Activated CD4-positive, alpha-beta T cell treated with anti-CD3 and anti-CD28 coated beads, Interleukin-2, amount 10 ng/mL, durations not matched to agents 24 days and 14 days (primary cell): ENCODE measurements around the gene GPR45. TPM values are rescaled to one million over a fixed set of nuclear protein-coding genes. Genes with fewer than 3 reads are reported as not detected.

Experiments used
- DNase-seq: peaks from one replicate; pipeline ENCODE4 v3.0.0; 2022
- H3K27ac Mint-ChIP-seq: one replicate; pipeline ENCODE4 v1.8.0; 2022; ENCODE audit warnings: mild to moderate bottlenecking, mixed read lengths
- H3K27me3 Mint-ChIP-seq: one replicate; pipeline ENCODE4 v1.8.0; 2022; ENCODE audit warnings: mixed read lengths
- H3K36me3 Mint-ChIP-seq: one replicate; pipeline ENCODE4 v1.8.0; 2022; ENCODE audit warnings: low read depth, mild to moderate bottlenecking, mixed read lengths
- H3K4me1 Mint-ChIP-seq: one replicate; pipeline ENCODE4 v1.8.0; 2021; ENCODE audit warnings: mixed read lengths
- H3K4me3 Mint-ChIP-seq: one replicate; pipeline ENCODE4 v1.8.0; 2022; ENCODE audit warnings: mild to moderate bottlenecking, moderate library complexity, mixed read lengths
- H3K9me3 Mint-ChIP-seq: one replicate; pipeline ENCODE4 v1.8.0; 2021; ENCODE audit warnings: mixed read lengths
- intact Hi-C: fragments of 100-400 bp; cut with micrococcal nuclease; formaldehyde crosslinking; loops from one replicate; pipeline ENCODE4 v1.15.1; 2023
- total RNA-seq: library from RNA; stranded (reverse); gene quantifications from 2 replicates; pipeline ENCODE4 v1.2.3, GENCODE V29; 2022

Gene GPR45
- total RNA-seq, 1 donor from 2014 or later, result not detected

DNA sequence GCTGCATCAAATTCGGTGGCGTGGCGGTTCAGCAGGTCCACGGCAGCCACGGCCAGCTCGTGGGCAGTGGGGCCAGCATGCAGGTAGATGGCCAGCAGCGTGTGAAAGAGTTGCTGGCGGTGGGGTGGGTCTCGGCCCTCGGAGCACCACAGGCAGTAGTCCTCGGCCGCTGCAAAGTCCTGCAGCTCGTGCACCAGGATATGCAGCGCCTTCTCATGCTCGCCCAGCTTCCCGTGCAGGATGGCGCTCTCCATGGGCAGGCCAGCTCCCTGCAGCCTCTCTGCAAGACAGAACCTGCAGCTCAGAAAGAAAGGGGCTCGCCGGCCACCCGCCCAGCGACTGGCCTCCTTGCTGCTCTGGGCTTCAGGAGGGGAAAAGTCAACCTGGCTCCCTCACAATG is 27.9 kb downstream of the GPR45 start:
- no peaks in the 10 kb centered on the region for H3K9me3 Mint-ChIP-seq
- no peak for DNase-seq
- no peak overlapping the region for H3K27ac Mint-ChIP-seq
- H3K27me3 Mint-ChIP-seq, result no peaks in the 10 kb centered on the region
- peaks cover 41% of the 10 kb centered on the region for H3K36me3 Mint-ChIP-seq
- no peaks in the 10 kb centered on the region for H3K4me1 Mint-ChIP-seq
- H3K4me3 Mint-ChIP-seq, result no peak overlapping the region
- intact Hi-C loops, result no loop called here

DNA sequence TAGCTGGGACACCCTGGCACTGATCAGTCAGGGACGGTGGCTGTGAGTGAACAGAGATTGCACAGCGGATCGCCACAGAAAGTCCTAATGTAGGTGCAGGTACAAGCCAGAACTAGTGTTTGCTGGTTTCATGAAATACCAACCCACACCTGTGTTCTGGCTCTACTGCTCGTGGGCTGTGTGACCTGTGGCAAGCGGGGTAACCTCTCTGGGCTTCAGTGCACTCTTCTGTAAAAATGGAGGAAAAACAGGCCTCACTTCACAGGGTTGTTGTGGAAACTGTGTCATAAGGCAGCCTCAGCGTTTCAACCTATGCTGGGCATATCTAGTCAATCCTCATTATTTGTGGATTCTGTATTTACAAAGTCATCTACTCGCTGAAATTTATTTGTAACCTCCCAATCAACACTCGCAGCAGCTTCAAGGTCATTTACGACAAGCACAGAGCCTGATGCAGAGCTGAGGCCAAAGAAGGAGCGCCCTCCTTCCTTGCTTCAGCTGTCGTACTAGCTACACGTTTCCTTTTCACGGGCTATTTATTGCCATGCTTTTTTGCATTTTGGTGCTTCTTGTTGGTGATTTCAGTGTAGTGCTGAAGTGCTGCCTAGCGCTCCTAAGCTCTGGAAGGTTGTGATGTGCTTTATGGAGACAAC is 30.0 kb downstream of the GPR45 start:
- Mint-ChIP-seq H3K9me3 (no peaks in the 10 kb centered on the region), H3K27me3 (no peaks in the 10 kb centered on the region), H3K4me1 (no peaks in the 10 kb centered on the region), H3K27ac (no peak overlapping the region), H3K36me3 (peaks cover 43% of the 10 kb centered on the region), H3K4me3 (no peak overlapping the region)
- intact Hi-C loops, result no loop called here
- DNase-seq, result no peak

GRCh38 chr2:105272176-105272575 is 30.6 kb downstream of the GPR45 start:
- peaks cover 45% of the 10 kb centered on the region for H3K36me3 Mint-ChIP-seq
- intact Hi-C loops, result no loop called here
- H3K9me3 Mint-ChIP-seq, result no peaks in the 10 kb centered on the region
- DNase-seq, result no peak
- H3K27ac Mint-ChIP-seq, result no peak overlapping the region
- no peaks in the 10 kb centered on the region for H3K27me3 Mint-ChIP-seq
- no peak overlapping the region for H3K4me3 Mint-ChIP-seq
- no peaks in the 10 kb centered on the region for H3K4me1 Mint-ChIP-seq

- Mint-ChIP-seq H3K4me3 (no peak overlapping the region), H3K4me1 (no peaks in the 10 kb centered on the region), H3K9me3 (no peaks in the 10 kb centered on the region), H3K36me3 (peaks cover 41% of the 10 kb centered on the region), H3K27me3 (no peaks in the 10 kb centered on the region), H3K27ac (no peak overlapping the region)
- intact Hi-C loops, result no loop called here
- no peak for DNase-seq
Measured at GRCh38 chr2:105274046-105274445, 32.5 kb downstream of the GPR45 start.

GRCh38 chr2:105278654-105279053 is 37.1 kb downstream of the GPR45 start:
- Mint-ChIP-seq H3K4me1 (no peaks in the 10 kb centered on the region), H3K9me3 (no peaks in the 10 kb centered on the region), H3K27me3 (no peaks in the 10 kb centered on the region), H3K36me3 (peaks cover 34% of the 10 kb centered on the region), H3K27ac (no peak overlapping the region), H3K4me3 (no peak overlapping the region)
- intact Hi-C loops, result no loop called here
- DNase-seq, result no peak

- H3K27me3 Mint-ChIP-seq, result no peaks in the 10 kb centered on the region
- intact Hi-C loops, result no loop called here
Measured at GRCh38 chr2:105279126-105279525, 37.6 kb downstream of the GPR45 start.

DNA sequence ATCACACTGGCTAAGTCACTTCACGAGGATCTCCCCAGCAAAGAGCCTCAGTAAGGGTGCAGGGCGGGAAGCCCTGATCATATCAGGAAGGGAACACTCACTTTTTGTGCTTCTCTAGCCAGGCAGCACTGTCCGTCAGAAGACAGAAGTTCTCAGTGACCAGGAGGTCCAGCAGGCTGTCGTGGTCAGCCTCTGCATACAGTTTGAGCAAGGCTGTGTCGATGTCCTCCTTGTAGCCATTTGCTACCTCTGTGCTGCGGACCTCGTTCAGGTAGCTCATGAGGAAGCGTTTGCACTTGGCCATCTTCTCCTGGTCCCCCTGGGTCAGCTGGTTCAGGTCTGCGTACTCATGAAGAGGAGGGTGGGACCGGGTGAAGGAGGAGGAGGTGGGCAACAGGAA is 38.7 kb downstream of the GPR45 start:
- Mint-ChIP-seq H3K27me3 (no peaks in the 10 kb centered on the region), H3K9me3 (no peaks in the 10 kb centered on the region), H3K4me3 (no peak overlapping the region), H3K36me3 (peaks cover 34% of the 10 kb centered on the region), H3K27ac (no peak overlapping the region), H3K4me1 (no peaks in the 10 kb centered on the region)
- intact Hi-C loops, result no loop called here
- DNase-seq, result no peak

More at GRCh38 chr2:105279126-105279525, 37.6 kb downstream of the GPR45 start:
- no peak for DNase-seq
- Mint-ChIP-seq H3K9me3 (no peaks in the 10 kb centered on the region), H3K4me1 (no peaks in the 10 kb centered on the region), H3K36me3 (peaks cover 34% of the 10 kb centered on the region), H3K27ac (no peak overlapping the region), H3K4me3 (no peak overlapping the region)

GRCh38 chr2:105283532-105283931 is 42.0 kb downstream of the GPR45 start:
- Mint-ChIP-seq H3K27me3 (no peaks in the 10 kb centered on the region), H3K36me3 (peaks cover 26% of the 10 kb centered on the region), H3K4me1 (peaks cover 4% of the 10 kb centered on the region), H3K27ac (no peak overlapping the region), H3K4me3 (no peak overlapping the region), H3K9me3 (no peaks in the 10 kb centered on the region)
- no peak for DNase-seq
- intact Hi-C loops, result no loop called here

DNA sequence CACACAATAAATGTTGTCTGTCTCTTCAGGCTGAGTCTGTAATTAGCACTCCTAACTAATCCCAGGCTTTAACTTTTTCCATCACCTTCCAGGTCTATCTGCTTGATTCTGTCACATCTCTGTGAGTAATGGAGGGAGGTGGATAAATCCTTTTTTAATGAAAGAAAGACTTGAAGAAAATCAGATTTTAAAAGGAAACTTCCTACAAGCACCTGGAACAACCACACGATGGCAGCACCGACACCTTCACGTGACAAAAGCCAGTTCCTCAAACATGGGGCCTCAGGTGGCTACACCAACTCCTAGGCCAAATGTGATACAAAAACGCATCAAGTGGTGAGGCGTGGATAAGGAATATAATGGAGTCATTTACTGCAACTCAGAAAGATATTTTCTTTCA is 46.1 kb downstream of the GPR45 start:
- DNase-seq, result peak; percentile 76
- intact Hi-C loops, result no loop called here
- Mint-ChIP-seq H3K27me3 (no peaks in the 10 kb centered on the region), H3K4me1 (peaks cover 4% of the 10 kb centered on the region), H3K27ac (no peak overlapping the region), H3K36me3 (peaks cover 30% of the 10 kb centered on the region), H3K4me3 (no peak overlapping the region), H3K9me3 (no peaks in the 10 kb centered on the region)

DNA sequence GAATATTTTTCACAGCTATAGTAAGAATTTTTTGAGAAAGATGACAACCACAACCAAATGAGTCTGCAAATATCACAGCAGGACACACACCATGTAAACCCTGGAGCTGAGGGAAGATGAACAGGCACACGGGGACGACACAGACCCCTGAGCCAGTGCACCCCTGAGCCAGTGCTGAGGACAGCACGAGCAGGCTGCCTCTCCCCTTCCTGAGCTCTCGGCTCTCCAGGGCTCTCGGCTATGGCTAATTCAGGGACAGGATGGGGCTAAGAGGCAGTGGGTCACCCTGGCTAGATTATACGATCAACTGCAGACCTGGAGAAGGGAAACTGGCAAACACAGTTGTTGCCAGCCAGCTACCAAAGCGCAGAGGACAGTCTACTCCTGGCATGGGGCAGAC is 46.6 kb downstream of the GPR45 start:
- Mint-ChIP-seq H3K9me3 (no peaks in the 10 kb centered on the region), H3K36me3 (peaks cover 30% of the 10 kb centered on the region), H3K27me3 (no peaks in the 10 kb centered on the region), H3K4me3 (no peak overlapping the region), H3K27ac (no peak overlapping the region), H3K4me1 (peaks cover 4% of the 10 kb centered on the region)
- intact Hi-C loops, result no loop called here
- no peak for DNase-seq

- peaks cover 38% of the 10 kb centered on the region for H3K36me3 Mint-ChIP-seq
- no peak overlapping the region for H3K4me3 Mint-ChIP-seq
- H3K4me1 Mint-ChIP-seq, result peaks cover 6% of the 10 kb centered on the region
- intact Hi-C loops, result no loop called here
- no peaks in the 10 kb centered on the region for H3K9me3 Mint-ChIP-seq
- H3K27ac Mint-ChIP-seq, result no peak overlapping the region
- no peak for DNase-seq
- no peaks in the 10 kb centered on the region for H3K27me3 Mint-ChIP-seq
Measured at GRCh38 chr2:105290981-105291660, 49.6 kb downstream of the GPR45 start.

GRCh38 chr2:105291981-105292380 is 50.4 kb downstream of the GPR45 start:
- intact Hi-C loops, result no loop called here
- H3K4me1 Mint-ChIP-seq, result peaks cover 6% of the 10 kb centered on the region
- H3K36me3 Mint-ChIP-seq, result peaks cover 38% of the 10 kb centered on the region
- no peak for DNase-seq
- H3K9me3 Mint-ChIP-seq, result no peaks in the 10 kb centered on the region
- no peaks in the 10 kb centered on the region for H3K27me3 Mint-ChIP-seq
- H3K27ac Mint-ChIP-seq, result no peak overlapping the region
- H3K4me3 Mint-ChIP-seq, result no peak overlapping the region
